Measurements from ENCODE around the gene MRPL28.
A peak's percentile ranks its signal among the peaks of the same experiment; 100 is the strongest.
"Not testable (repeated sequence)": the region's sequence is repeated elsewhere in the genome, so short reads cannot be mapped to it uniquely, and the experiment has no call there.

The MRPL28 gene

GRCh38 chr16:370443-370842 lies at the start of gene MRPL28:
Gene MRPL28 (minus strand): TSS chr16:370538. CDS start chr16:370218, 320 bp downstream.
- DNase-seq (ENCODE audit: low read depth), result peak; percentile 82
- peak within 1 kb of the TSS; percentile 41 for H3K4me3 ChIP-seq (ENCODE audit: low read depth, low read length)

GRCh38 chr16:415170-415498 lies 44.8 kb upstream of the MRPL28 start:
- not testable (repeated sequence) for DNase-seq (ENCODE audit: low read depth); H3K4me3 ChIP-seq (ENCODE audit: low read depth, low read length)

GRCh38 chr16:414395-415169 lies 44.2 kb upstream of the MRPL28 start:
- DNase-seq (ENCODE audit: low read depth), result no peak
- H3K4me3 ChIP-seq (ENCODE audit: low read depth, low read length), result no peak overlapping the region

GRCh38 chr16:411576-412265 lies 41.4 kb upstream of the MRPL28 start:
- no peak overlapping the region for H3K4me3 ChIP-seq (ENCODE audit: low read depth, low read length)
- DNase-seq (ENCODE audit: low read depth), result no peak

GRCh38 chr16:410516-411178 lies 40.3 kb upstream of the MRPL28 start:
- no peak for DNase-seq (ENCODE audit: low read depth)
- H3K4me3 ChIP-seq (ENCODE audit: low read depth, low read length), result no peak overlapping the region

- DNase-seq (ENCODE audit: low read depth), result no peak
- H3K4me3 ChIP-seq (ENCODE audit: low read depth, low read length), result no peak overlapping the region
These were observed 36.9 kb upstream of the MRPL28 start for GRCh38 chr16:407253-407652.

- no peak for DNase-seq (ENCODE audit: low read depth)
- no peak overlapping the region for H3K4me3 ChIP-seq (ENCODE audit: low read depth, low read length)
These were observed 35.5 kb upstream of the MRPL28 start for GRCh38 chr16:405548-406506.

GRCh38 chr16:404971-405486 lies 34.7 kb upstream of the MRPL28 start:
- H3K4me3 ChIP-seq (ENCODE audit: low read depth, low read length), result no peak overlapping the region
- no peak for DNase-seq (ENCODE audit: low read depth)

- DNase-seq (ENCODE audit: low read depth), result peak; percentile 57
- peak within 1 kb of the TSS; percentile 63 for H3K4me3 ChIP-seq (ENCODE audit: low read depth, low read length)
These were observed 31.4 kb upstream of the MRPL28 start, which contains the start of gene DECR2 for GRCh38 chr16:401468-402348. Gene DECR2 (plus strand): TSS chr16:401885. CDS start chr16:401964, 79 bp downstream.

- DNase-seq (ENCODE audit: low read depth), result no peak
- H3K4me3 ChIP-seq (ENCODE audit: low read depth, low read length), result no peak overlapping the region
These were observed 29.8 kb upstream of the MRPL28 start for GRCh38 chr16:400061-400591.

GRCh38 chr16:399340-400019 lies 29.1 kb upstream of the MRPL28 start:
- DNase-seq (ENCODE audit: low read depth), result no peak
- H3K4me3 ChIP-seq (ENCODE audit: low read depth, low read length), result no peak overlapping the region

GRCh38 chr16:398561-399339 lies 28.4 kb upstream of the MRPL28 start:
- no peak overlapping the region for H3K4me3 ChIP-seq (ENCODE audit: low read depth, low read length)
- DNase-seq (ENCODE audit: low read depth), result no peak

- DNase-seq (ENCODE audit: low read depth), result no peak
- H3K4me3 ChIP-seq (ENCODE audit: low read depth, low read length), result peak overlapping the region; percentile 29
These were observed 27.5 kb upstream of the MRPL28 start for GRCh38 chr16:397736-398332.

- peak within 1 kb of the TSS; percentile 60 for H3K4me3 ChIP-seq (ENCODE audit: low read depth, low read length)
- DNase-seq (ENCODE audit: low read depth), result no peak
These were observed 26.9 kb upstream of the MRPL28 start, which contains the start of gene NME4 for GRCh38 chr16:397135-397661. Gene NME4 (plus strand): TSS chr16:397199. CDS start chr16:397223, 24 bp downstream.

- peak overlapping the region; percentile 60 for H3K4me3 ChIP-seq (ENCODE audit: low read depth, low read length)
- no peak for DNase-seq (ENCODE audit: low read depth)
These were observed 26.3 kb upstream of the MRPL28 start for GRCh38 chr16:396605-397004.

GRCh38 chr16:396199-396598 lies 25.9 kb upstream of the MRPL28 start:
- peak overlapping the region; percentile 60 for H3K4me3 ChIP-seq (ENCODE audit: low read depth, low read length)
- no peak for DNase-seq (ENCODE audit: low read depth)
